H1 (cell line): ENCODE data around the gene PRSS50. TPM values are rescaled to one million over a fixed set of nuclear protein-coding genes. Genes with fewer than 3 reads are reported as not detected.

Experiments used
- CTCF ChIA-PET: fragments of 300-600 bp; sonication (Branson Sonifier 250); formaldehyde crosslinking; loops from one replicate; lab custom pipeline; 2021; ENCODE audit not compliant: partially characterized antibody; lab: Charles Lee
- POLR2A ChIA-PET: fragments of 300-600 bp; sonication (Branson Sonifier 250); formaldehyde crosslinking; loops from one replicate; lab custom pipeline; 2021; ENCODE audit warnings: inconsistent platforms; ENCODE audit not compliant: partially characterized antibody; lab: Charles Lee
- DNase-seq, 2 experiments: peaks; one replicate each; pipeline versions ENCODE4 v3.0.0 to v3.0.0-alpha.2; 2010 to 2022; ENCODE audit warnings: low spot score in 2 of 2, low read depth in 1 of 2, mixed read lengths in 1 of 2
- FAIRE-seq: peaks from 2 replicates; lab custom pipeline; 2011; peaks lifted over from hg19 to GRCh38; lab: Jason Lieb, UNC
- H2AFZ ChIP-seq: 2 replicates; pipeline ENCODE4 v1.8.1; 2012; ENCODE audit warnings: low read length, inconsistent platforms
- H2AK5ac ChIP-seq: 2 replicates; pipeline ENCODE4 v1.6.1; 2013; ENCODE audit warnings: low read depth, low read length
- H2BK120ac ChIP-seq: replicated peaks from 2 replicates; pipeline ENCODE3; 2013; ENCODE audit warnings: low read depth, low read length, inconsistent platforms
- H2BK12ac ChIP-seq: 2 replicates; pipeline ENCODE4 v1.6.1; 2013; ENCODE audit warnings: low read depth, low read length
- H2BK15ac ChIP-seq: 2 replicates; pipeline ENCODE4 v1.6.1; 2013; ENCODE audit warnings: low read length
- H2BK20ac ChIP-seq: 2 replicates; pipeline ENCODE4 v1.6.1; 2013; ENCODE audit warnings: low read length
- H2BK5ac ChIP-seq: 2 replicates; pipeline ENCODE4 v1.6.1; 2013; ENCODE audit warnings: low read depth, low read length
- H3K14ac ChIP-seq: 2 replicates; pipeline ENCODE4 v1.6.1; 2013; ENCODE audit warnings: inconsistent platforms; ENCODE audit not compliant: insufficient read length
- H3K18ac ChIP-seq: 2 replicates; pipeline ENCODE4 v1.6.1; 2013; ENCODE audit warnings: low read length; ENCODE audit errors: extremely low read depth
- H3K23ac ChIP-seq: 2 replicates; pipeline ENCODE4 v1.6.1; 2013; ENCODE audit warnings: inconsistent platforms; ENCODE audit not compliant: insufficient read length
- H3K23me2 ChIP-seq: 2 replicates; pipeline ENCODE4 v1.6.1; 2013; ENCODE audit warnings: low read depth, low read length
- H3K27ac ChIP-seq: 2 replicates; pipeline ENCODE4 v1.6.1; 2011; ENCODE audit warnings: low read depth, low read length, inconsistent platforms
- H3K27me3 ChIP-seq, 4 experiments: replicated peaks in 1 of 4; 1 replicate in 1 of 4; 2 replicates in 3 of 4; pipeline versions ENCODE4 v1.6.1 to v1.8.1; 2011 to 2013; ENCODE audit warnings: low read length in 3 of 4, mild to moderate bottlenecking in 3 of 4, inconsistent platforms in 2 of 4, mixed read lengths in 2 of 4, moderate library complexity in 1 of 4; ENCODE audit not compliant: control insufficient read depth in 3 of 4, insufficient read depth in 3 of 4; ENCODE audit errors: extremely low read depth in 1 of 4
- H3K36me3 ChIP-seq, 4 experiments: 2 replicates each; pipeline versions ENCODE4 v1.6.1 to v1.8.1; 2011 to 2013; ENCODE audit warnings: mild to moderate bottlenecking in 4 of 4, low read length in 3 of 4, moderate library complexity in 2 of 4, control low read depth in 1 of 4, inconsistent platforms in 1 of 4; ENCODE audit not compliant: insufficient read depth in 4 of 4, control insufficient read depth in 2 of 4
- H3K4ac ChIP-seq: replicated peaks from 2 replicates; pipeline ENCODE3; 2013; ENCODE audit warnings: low read length, low read depth, mixed read lengths, inconsistent platforms; ENCODE audit not compliant: insufficient read length
- H3K4me1 ChIP-seq, 4 experiments: replicated peaks in 1 of 4; 1 replicate in 1 of 4; 2 replicates in 3 of 4; pipeline versions ENCODE4 v1.6.1 to v1.8.1; 2011 to 2013; ENCODE audit warnings: low read length in 3 of 4, inconsistent platforms in 2 of 4, mixed read lengths in 1 of 4; ENCODE audit not compliant: insufficient read depth in 4 of 4, control insufficient read depth in 3 of 4
- H3K4me2 ChIP-seq, 2 experiments: 2 replicates each; pipeline versions ENCODE4 v1.6.1 to v1.8.1; 2011 to 2013; ENCODE audit warnings: low read depth in 2 of 2, low read length in 2 of 2, control low read depth in 1 of 2, inconsistent platforms in 1 of 2, mild to moderate bottlenecking in 1 of 2; ENCODE audit not compliant: insufficient read depth in 1 of 2
- H3K4me3 ChIP-seq, 4 experiments: fragments of 200-600, 300-600 bp in 1 of 4; sonication (generic), shearing (Covaris generic), sonication (Bioruptor Twin) in 1 of 4; 2 replicates each; pipeline versions ENCODE4 v1.5.1 to v1.8.1; 2011 to 2016; ENCODE audit warnings: low read length in 4 of 4, low read depth in 3 of 4, control low read depth in 2 of 4, inconsistent platforms in 2 of 4, mild to moderate bottlenecking in 2 of 4, mixed read lengths in 1 of 4, moderate library complexity in 1 of 4; ENCODE audit not compliant: insufficient read depth in 2 of 4; ENCODE audit errors: extremely low read depth in 1 of 4
- H3K56ac ChIP-seq: replicated peaks from 2 replicates; pipeline ENCODE3; 2013; ENCODE audit warnings: low read depth, mild to moderate bottlenecking, mixed read lengths, low read length, inconsistent platforms; ENCODE audit not compliant: insufficient read length
- H3K79me1 ChIP-seq: 2 replicates; pipeline ENCODE4 v1.6.1; 2013; ENCODE audit warnings: low read depth, low read length, control low read depth
- H3K79me2 ChIP-seq, 2 experiments: 2 replicates each; pipeline versions ENCODE4 v1.6.1 to v1.8.1; 2012 to 2013; ENCODE audit warnings: low read length in 2 of 2, mild to moderate bottlenecking in 2 of 2, inconsistent platforms in 1 of 2; ENCODE audit not compliant: insufficient read depth in 2 of 2, control insufficient read depth in 1 of 2
- H3K9ac ChIP-seq, 4 experiments: replicated peaks in 1 of 4; 1 replicate in 1 of 4; 2 replicates in 3 of 4; pipeline versions ENCODE4 v1.6.1 to v1.8.1; 2011 to 2013; ENCODE audit warnings: low read depth in 3 of 4, low read length in 3 of 4, control low read depth in 2 of 4, mild to moderate bottlenecking in 2 of 4, moderate library complexity in 2 of 4, inconsistent platforms in 1 of 4; ENCODE audit errors: extremely low read depth in 1 of 4
- H3K9me3 ChIP-seq, 2 experiments: 2 replicates each; pipeline versions ENCODE4 v1.6.1 to v1.8.1; 2012 to 2013; ENCODE audit warnings: mild to moderate bottlenecking in 2 of 2, moderate library complexity in 2 of 2, control low read depth in 1 of 2, inconsistent platforms in 1 of 2, low read depth in 1 of 2, low read length in 1 of 2, mixed read lengths in 1 of 2; ENCODE audit not compliant: insufficient read depth in 2 of 2
- H4K20me1 ChIP-seq, 2 experiments: replicated peaks in 1 of 2; 2 replicates each; pipeline versions ENCODE3 to v1.8.1; 2011 to 2013; ENCODE audit warnings: inconsistent platforms in 2 of 2, low read length in 2 of 2, mild to moderate bottlenecking in 1 of 2; ENCODE audit not compliant: insufficient read depth in 2 of 2, control insufficient read depth in 1 of 2
- H4K5ac ChIP-seq: 2 replicates; pipeline ENCODE4 v1.6.1; 2013; ENCODE audit warnings: low read length, low read depth, mixed read lengths, inconsistent platforms; ENCODE audit not compliant: insufficient read length
- H4K8ac ChIP-seq: 2 replicates; pipeline ENCODE4 v1.8.0; 2013; ENCODE audit warnings: mild to moderate bottlenecking, moderate library complexity, low read length, inconsistent platforms; ENCODE audit not compliant: insufficient read depth; ENCODE audit errors: extremely low read depth
- H4K91ac ChIP-seq: replicated peaks from 2 replicates; pipeline ENCODE3; 2013; ENCODE audit warnings: low read length, mixed read lengths, inconsistent platforms; ENCODE audit not compliant: insufficient read length
- BACH1 ChIP-seq: IDR thresholded peaks from 2 replicates; pipeline ENCODE4 v1.6.1; 2012; ENCODE audit warnings: low read length, improper control_type of control experiment
- BCL11A ChIP-seq, 2 experiments: IDR thresholded peaks; one replicate each; pipeline ENCODE4 v1.6.1; 2011; ENCODE audit warnings: low read depth in 2 of 2, low read length in 2 of 2, mild to moderate bottlenecking in 2 of 2
- CBX5 ChIP-seq: fragments of 300-800, 300-1000 bp; sonication (generic); IDR thresholded peaks from 2 replicates; pipeline ENCODE4 v1.7.1; 2016; ENCODE audit warnings: antibody characterized with exemption, low read length, low read depth
- JUND ChIP-seq: IDR thresholded peaks from 2 replicates; pipeline ENCODE4 v1.6.1; 2011; ENCODE audit warnings: mild to moderate bottlenecking, improper control_type of control experiment, low read length
- RNF2 ChIP-seq: fragments of 200-900, 300-1000 bp; sonication (generic); IDR thresholded peaks from 2 replicates; pipeline ENCODE4 v1.7.1; 2016; ENCODE audit warnings: borderline replicate concordance, low read depth, mild to moderate bottlenecking, antibody characterized with exemption, low read length; ENCODE audit not compliant: poor library complexity, severe bottlenecking; ENCODE audit errors: missing control alignments
- WGBS, 2 experiments: shearing (Covaris generic) in 1 of 2; methylation state at CpG; one replicate each; pipeline versions ENCODE4 v1.1.6 to v1.1.7; 2013 to 2015; ENCODE audit warnings: low lambda C conversion rate in 2 of 2, mixed read lengths in 2 of 2, inconsistent platforms in 1 of 2, low coverage in 1 of 2, missing lambda C conversion rate in 1 of 2; ENCODE audit not compliant: insufficient replicate concordance in 2 of 2, insufficient coverage in 1 of 2, insufficient read length in 1 of 2; ENCODE audit errors: extremely low coverage in 1 of 2, missing lambda C conversion rate in 1 of 2; 5-methylcytosine and 5-hydroxymethylcytosine counted together
- polyA plus RNA-seq, 7 experiments: library from polyadenylated mRNA; depleted of rRNA in 3 of 7; stranded (reverse) in 5 of 7; unstranded in 2 of 7; fragments of >200 nt in 5 of 7; fragments of 200-250 nt in 2 of 7; gene quantifications; 1 replicate in 5 of 7; 2 replicates in 1 of 7; 4 replicates in 1 of 7; pipeline versions ENCODE4 v1.2.1 to v1.2.3, GENCODE V29; 2011 to 2013; ENCODE audit warnings: missing spikeins in 2 of 7, mixed read lengths in 2 of 7
- total RNA-seq: library from RNA; stranded (reverse); fragmentation: NEBNext Ultra II Directional; extraction: Animal tissue kit (Norgen Biotek cat#: 25700); gene quantifications from 2 replicates; pipeline ENCODE4 v1.2.1, GENCODE V29; 2021

PRSS50 gene
- total and polyA plus RNA-seq, 2 of the 8 experiments (the other 6 are each of a cell fraction or from before 2014, with no cell fraction given): 0.47 to 0.71 TPM

DNA sequence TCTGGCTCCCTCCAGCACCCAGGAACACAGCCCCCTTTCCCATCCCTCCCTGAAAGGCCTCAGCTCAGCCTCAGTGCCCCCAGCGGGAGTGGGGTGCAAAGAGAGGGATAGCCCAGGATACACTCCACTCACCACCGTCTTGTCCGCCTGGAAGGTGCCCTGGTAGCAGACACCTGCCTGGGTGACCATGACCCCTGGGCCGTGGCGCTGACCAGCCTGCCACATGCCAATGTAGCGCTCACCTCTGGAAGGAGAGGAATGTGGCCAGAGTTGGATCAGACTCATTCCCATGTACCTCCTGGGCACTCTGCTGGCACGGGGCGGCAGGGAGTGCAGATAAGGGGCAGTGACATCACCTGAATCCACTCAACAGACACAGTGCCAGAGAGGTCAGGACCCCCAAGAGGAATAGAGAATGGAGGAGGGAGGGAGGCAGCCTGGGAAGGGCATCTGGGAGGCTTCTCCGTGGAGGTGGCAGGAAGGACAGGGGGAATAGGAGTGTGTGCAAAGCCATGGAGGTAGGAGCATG, 37.3 kb downstream of the PRSS50 start:
- Histone ChIP-seq H2BK120ac (no peak overlapping the region), H3K9me3 (no peaks in the 10 kb centered on the region), H3K27me3 (no peaks in the 10 kb centered on the region), H3K4me2 (no peak overlapping the region), H2BK20ac (no peak overlapping the region), H2BK15ac (no peak overlapping the region), H3K9ac (no peak overlapping the region), H4K5ac (no peak overlapping the region), H3K18ac (no peak overlapping the region; the same call in 1 of the 2 replicates), H3K79me1 (no peaks in the 10 kb centered on the region), H2AFZ (no peak overlapping the region), H3K23ac (no peak overlapping the region), H3K4ac (no peak overlapping the region), H3K79me2 (no peaks in the 10 kb centered on the region), H2BK5ac (peak overlapping the region; percentile 44; the same call in 1 of the 2 replicates), H4K8ac (no peak overlapping the region), H3K23me2 (no peaks in the 10 kb centered on the region), H3K36me3 (no peaks in the 10 kb centered on the region), H4K20me1 (peaks cover 0 to 1% of the 10 kb centered on the region in 2 experiments), H3K14ac (no peak overlapping the region), H2BK12ac (no peak overlapping the region), H3K4me1 (peaks cover 0 to 3% (median 0%) of the 10 kb centered on the region in 4 experiments; a peak in 1 of 7 replicates), H3K56ac (no peak overlapping the region), H4K91ac (no peak overlapping the region), H3K4me3 (no peak overlapping the region), H2AK5ac (no peak overlapping the region), H3K27ac (no peak overlapping the region)
- 90% methylated on average over 9 of the region's 9 CpGs; no CpG with 5 or more reads in 1 of the 2 experiments for WGBS, 2 experiments
- DNase-seq: no peak
- CTCF ChIA-PET: interaction anchor here (10.3 kb wide), 1 partner anchor 15 kb away, joined by 64 read pairs; the partner anchor contains the start of gene ALS2CL
- no peak for FAIRE-seq
- POLR2A ChIA-PET: no interaction called here
- TF ChIP-seq CBX5: no peak
- no peak for TF ChIP-seq RNF2
- no peak for TF ChIP-seq BCL11A (IDR thresholded peaks at IDR 0.05; ENCODE audit: low read depth in 2 of 2, low read length in 2 of 2)
- no peak for TF ChIP-seq JUND
- no peak for TF ChIP-seq BACH1
